HG03469 (cell line): Measurements from ENCODE around the gene CRYAA.
"Not testable (repeated sequence)": the region's sequence is repeated elsewhere in the genome, so short reads cannot be mapped to it uniquely, and the experiment has no call there.

Source experiments
- ATAC-seq: cut with Tn5 transposase; IDR thresholded peaks from one replicate; pipeline ENCODE4 v1.9.1; 2021; ENCODE audit warnings: mild to moderate bottlenecking, moderate library complexity, moderate number of reproducible peaks; ENCODE audit not compliant: unreplicated experiment

Gene CRYAA, protein sequence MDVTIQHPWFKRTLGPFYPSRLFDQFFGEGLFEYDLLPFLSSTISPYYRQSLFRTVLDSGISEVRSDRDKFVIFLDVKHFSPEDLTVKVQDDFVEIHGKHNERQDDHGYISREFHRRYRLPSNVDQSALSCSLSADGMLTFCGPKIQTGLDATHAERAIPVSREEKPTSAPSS

GRCh38 chr21:43168708-43169107, at the start of gene CRYAA:
Gene CRYAA (plus strand): TSS chr21:43169008. CDS start chr21:43169100, 92 bp downstream.
- ATAC-seq, result not testable (repeated sequence)

- ATAC-seq, result not testable (repeated sequence)
Observed at GRCh38 chr21:43130094-43130493, 38.7 kb upstream of the CRYAA start.

DNA sequence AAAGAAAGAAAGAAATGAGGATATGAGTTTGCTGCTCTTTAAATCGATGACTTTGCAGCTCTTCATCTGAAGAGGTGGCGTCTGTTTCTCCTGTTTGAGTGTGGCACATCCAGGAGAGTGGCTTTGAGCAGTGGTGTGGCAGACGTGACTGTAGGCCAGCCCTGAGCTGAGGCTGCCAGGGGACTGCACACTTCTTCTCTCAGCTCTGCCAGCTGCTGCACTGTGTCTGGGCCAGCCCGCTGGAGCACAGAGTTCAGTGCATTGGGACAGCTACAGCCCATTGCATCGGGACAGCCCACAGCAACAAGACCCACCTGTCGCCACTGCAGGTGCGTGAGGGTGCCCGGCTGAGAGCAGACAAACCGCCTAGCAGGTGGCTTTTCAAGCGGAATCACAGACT, 34.3 kb upstream of the CRYAA start:
- not testable (repeated sequence) for ATAC-seq

DNA sequence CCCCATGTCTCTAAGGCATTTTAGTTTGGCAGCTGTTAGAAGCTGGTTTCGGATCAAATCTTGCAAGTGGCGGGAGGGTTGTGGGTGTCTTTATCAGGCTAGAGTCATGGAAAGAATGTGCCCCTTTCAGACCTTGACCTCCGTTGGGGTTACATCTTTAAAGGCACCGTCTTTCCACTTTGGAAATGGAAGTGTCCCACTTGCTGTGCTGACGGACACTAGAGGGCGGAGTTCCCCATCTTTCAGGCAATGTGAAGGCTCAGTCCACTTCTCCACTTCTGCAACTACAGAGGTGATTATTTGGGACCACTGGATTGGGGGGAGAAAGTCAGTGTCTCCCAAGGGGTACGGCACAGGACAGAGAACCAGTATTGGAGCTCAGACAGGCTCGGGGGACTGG, 29.9 kb upstream of the CRYAA start:
- not testable (repeated sequence) for ATAC-seq

- ATAC-seq, result not testable (repeated sequence)
Observed at GRCh38 chr21:43141407-43141806, 27.4 kb upstream of the CRYAA start.

DNA sequence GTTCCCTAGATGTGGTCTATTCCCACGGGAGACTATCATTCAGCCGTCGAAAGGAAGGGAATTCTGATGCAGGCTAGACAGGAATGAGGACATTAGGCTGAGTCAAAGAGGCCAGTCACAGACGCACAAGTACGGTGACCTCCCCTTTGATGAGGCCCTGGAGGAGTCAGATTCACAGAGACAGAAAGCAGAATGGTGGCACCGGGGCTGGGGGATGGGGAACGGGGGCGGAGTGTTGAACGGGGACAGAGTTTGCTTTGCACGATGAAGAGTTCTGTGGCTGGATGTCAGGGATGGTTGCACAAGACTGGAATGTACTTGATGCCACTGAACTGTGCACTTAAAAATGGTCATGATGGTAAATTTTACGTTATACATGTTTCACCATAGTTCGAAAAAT, 22.2 kb upstream of the CRYAA start:
- ATAC-seq, result not testable (repeated sequence)

DNA sequence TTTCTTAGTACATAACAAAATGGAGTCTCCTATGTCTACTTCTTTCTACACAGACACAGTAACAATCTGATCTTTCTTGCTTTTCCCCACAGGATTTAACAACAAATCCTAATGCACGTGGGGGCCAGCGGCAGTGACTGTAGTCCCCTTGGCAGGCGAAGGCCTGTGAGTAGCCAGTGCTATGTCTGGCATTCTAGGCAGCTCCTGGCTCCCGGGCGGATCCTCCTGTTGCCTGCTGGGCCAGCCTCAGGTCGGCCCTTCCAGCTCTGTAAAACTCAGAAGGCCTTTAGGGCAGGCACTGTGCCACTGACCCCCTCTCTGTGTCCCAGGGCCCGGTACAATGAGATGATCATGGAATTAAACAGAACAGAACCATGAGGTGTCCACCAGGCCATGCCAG, 20.8 kb upstream of the CRYAA start:
- not testable (repeated sequence) for ATAC-seq

- not testable (repeated sequence) for ATAC-seq
Observed at GRCh38 chr21:43149344-43149743, 19.5 kb upstream of the CRYAA start.

GRCh38 chr21:43153601-43154000, 15.2 kb upstream of the CRYAA start:
- not testable (repeated sequence) for ATAC-seq

DNA sequence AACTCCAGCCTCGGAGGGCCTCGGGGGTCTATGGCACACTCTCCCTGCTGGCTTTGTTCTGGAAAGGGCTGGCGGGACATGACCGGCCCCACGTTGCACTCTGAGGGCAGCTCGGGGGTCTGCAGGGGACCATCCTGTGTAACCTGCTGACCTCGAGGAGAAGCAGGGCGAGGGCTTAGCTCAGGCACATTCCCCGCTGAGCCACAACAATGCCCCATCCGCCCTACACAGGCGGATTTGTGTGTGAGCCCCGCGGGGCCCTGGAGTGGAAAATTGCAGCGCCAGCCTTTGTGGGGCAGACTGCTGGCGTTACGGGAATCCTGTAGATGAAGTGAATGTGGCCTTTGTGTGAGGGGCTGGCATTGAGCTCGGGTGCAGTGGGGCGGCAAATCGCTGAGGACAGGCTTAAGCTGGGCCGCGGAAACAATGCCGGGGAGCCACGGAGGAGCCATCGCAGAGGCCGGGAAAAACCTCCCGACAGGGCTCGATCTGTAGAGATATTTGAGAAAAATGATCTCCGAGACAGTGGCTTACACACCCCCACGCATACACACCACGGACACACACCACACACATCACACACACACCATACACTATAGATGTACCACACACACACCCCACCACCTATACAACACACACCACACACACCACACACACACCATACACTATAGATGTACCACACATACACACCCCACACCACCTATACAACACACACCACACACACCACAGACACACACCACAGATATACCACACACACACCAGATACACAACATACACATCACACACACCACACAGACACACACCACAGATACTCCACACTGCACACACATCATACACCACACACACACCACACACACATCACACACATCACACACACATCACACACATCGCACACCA, 9.3 kb upstream of the CRYAA start:
- ATAC-seq, result not testable (repeated sequence)

DNA sequence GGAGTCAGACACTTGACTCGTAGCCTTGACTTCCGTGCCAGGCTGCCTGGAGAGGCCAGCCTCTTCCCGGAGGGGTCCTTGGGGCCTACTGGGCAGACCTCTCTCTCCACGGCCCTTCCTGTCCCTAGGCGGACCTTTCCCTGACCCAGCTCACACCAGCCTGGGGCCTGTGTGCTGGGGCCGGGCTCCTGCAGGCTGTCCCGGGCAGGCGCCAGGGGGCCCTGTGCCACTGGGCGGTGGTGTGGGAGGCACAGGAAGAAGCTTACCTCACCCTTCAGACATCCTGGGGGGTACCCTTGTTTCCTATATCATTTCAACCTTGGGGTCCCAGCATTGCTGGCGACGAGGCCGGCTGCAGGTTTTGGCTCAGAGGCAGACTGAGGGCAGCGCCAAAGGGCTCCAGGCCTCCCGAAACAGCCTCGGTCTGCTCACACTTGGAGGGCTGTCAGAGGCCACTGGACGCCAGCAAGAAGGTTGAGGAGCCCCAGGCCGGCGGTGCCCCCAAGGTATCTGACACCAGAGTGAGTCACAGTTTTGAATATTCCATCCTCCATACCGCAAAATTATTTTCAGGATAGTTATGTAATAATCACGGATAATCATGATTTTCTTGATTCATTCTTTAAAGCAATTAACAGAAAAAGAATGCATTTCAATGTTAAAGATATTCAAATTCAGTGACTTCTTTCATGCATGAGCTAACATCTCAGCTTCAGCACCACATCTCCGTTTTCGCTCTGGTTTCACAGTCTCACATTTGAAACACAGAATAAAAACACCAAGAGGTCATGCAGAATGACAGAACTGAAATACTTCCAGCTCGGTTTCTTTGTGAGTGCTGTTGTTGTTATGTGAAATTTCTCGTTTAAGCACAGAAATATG, 6.7 kb upstream of the CRYAA start:
- not testable (repeated sequence) for ATAC-seq

GRCh38 chr21:43162708-43163205, 6.1 kb upstream of the CRYAA start:
- ATAC-seq, result not testable (repeated sequence)

- not testable (repeated sequence) for ATAC-seq
Observed at GRCh38 chr21:43164823-43165222, 4.0 kb upstream of the CRYAA start.

DNA sequence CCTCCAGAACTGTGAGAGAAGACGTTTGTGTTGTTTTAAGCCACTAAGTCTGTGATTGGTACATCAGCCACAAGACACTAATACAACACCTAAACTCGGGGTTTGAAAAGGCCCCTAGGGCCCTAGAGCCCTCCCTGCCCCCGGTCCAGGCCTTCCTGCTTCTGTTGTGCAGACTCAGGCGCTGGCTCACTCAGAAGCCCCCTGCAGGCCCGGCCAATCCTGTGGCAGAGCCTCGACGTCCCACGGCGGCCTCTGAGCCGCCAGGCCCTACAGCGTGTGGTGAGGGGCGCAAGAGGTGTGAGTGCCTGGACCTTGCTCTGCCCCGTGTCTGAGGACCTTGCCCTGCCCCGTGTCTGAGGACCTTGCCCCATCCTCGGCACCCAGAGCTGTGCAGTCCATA, 3.1 kb upstream of the CRYAA start:
- ATAC-seq, result not testable (repeated sequence)

DNA sequence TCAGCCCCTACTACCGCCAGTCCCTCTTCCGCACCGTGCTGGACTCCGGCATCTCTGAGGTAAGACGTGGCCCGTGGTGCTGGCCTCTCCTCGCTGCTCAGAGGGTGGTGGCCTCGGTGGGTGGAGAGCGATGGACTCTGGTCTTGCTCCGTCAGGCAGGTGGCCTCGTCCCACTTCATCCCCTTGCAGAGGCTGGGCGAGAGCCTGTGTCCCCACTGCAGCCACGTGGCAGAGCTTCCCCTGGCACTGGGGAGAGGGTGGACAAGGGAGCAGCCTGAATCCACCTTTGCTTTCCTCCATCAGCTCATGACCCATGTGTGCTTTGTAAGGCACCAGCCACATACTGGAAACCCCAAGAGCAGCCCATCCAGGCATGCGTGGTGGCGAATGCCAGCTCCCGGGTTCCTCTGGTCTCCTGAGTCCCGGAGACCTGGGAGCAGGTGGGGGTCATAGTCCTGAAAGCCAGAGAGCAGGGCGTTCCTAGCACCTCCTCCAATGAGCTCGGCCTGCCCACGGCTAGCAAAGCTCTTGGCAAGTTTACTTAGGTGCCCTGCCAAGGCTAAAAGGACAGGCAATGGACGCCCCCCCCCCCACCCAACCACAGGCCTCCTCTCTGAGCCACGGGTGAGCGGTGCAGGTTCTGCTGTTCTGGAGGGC, 550 bp downstream of the CRYAA start:
- ATAC-seq, result not testable (repeated sequence)

GRCh38 chr21:43169891-43170290, 1.1 kb downstream of the CRYAA start:
- not testable (repeated sequence) for ATAC-seq

- ATAC-seq, result not testable (repeated sequence)
Observed at GRCh38 chr21:43172812-43173211, 4.0 kb downstream of the CRYAA start.

GRCh38 chr21:43173438-43173837, 4.6 kb downstream of the CRYAA start:
- ATAC-seq, result not testable (repeated sequence)

DNA sequence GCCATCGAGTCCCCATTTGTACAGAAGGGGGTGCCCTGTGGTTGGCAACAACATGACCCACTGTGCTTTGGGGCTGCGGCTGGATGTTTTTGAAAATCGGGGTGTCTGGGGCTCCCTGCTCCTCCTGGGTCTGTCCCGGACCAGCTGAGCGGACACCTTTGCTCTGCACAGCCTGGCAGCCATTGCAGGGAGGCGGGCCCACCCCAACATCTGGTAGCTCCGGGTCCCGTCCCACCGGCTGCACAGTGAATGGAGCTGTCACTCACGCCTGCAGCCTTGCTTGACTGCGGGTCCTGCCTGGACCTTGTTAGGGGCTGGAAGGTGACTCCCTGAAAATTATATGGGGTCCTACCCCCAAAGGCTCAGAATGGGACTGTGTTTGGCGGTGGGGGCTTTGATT, 5.1 kb downstream of the CRYAA start:
- ATAC-seq, result not testable (repeated sequence)

DNA sequence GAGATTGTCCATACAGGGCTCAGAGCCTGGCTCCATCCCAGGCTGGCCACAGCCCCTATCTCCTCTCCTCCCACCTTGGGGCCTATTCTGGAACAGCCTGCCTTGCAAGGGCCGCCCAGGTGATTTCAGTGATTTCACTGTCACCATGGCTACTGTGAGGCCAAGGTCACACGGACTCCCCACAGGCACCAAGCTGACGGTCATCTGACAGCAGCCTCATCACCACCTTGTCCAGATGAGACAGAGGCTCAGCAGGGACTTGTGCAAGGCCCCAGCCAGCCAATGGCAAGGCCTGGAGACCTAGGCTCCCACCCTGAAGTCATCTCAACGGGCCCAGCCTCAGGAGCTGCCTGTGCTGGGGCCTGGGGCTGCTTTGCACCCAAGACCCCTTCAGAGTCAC, 6.2 kb downstream of the CRYAA start:
- ATAC-seq, result not testable (repeated sequence)
